GM23338 (cell line): ENCODE data around the gene NDC80. TPM values are rescaled to one million over a fixed set of nuclear protein-coding genes. Genes with fewer than 3 reads are reported as not detected.

Experiments used
- ATAC-seq: fragments of 200-7000 bp; cut with Tn5 transposase; 3 replicates; pipeline ENCODE4 v1.9.1; 2020
- DNase-seq: peaks from one replicate; pipeline ENCODE4 v3.0.0-alpha.2; 2015; ENCODE audit warnings: low spot score
- H2AFZ ChIP-seq: fragments of 200-600 bp; sonication (generic); 2 replicates; pipeline ENCODE4 v1.8.0; 2016; ENCODE audit warnings: antibody characterized with exemption, mild to moderate bottlenecking, moderate library complexity
- H3F3A ChIP-seq: fragments of 200-600 bp; sonication (generic); replicated peaks from 2 replicates; pipeline ENCODE4 v1.8.0; 2017; ENCODE audit warnings: antibody characterized with exemption, mixed run types, low read depth
- H3K27ac ChIP-seq: fragments of 200-600 bp; sonication (generic); 2 replicates; pipeline ENCODE4 v1.6.1; 2016; ENCODE audit warnings: low read depth
- H3K27me3 ChIP-seq: fragments of 200-600 bp; sonication (generic); 2 replicates; pipeline ENCODE4 v1.8.0; 2016; ENCODE audit warnings: mild to moderate bottlenecking, mixed run types, moderate library complexity; ENCODE audit not compliant: insufficient read depth
- H3K36me3 ChIP-seq: fragments of 200-600 bp; sonication (generic); 2 replicates; pipeline ENCODE4 v1.8.0; 2016; ENCODE audit warnings: mild to moderate bottlenecking; ENCODE audit not compliant: insufficient read depth
- H3K4me1 ChIP-seq: fragments of 200-600 bp; sonication (generic); 2 replicates; pipeline ENCODE4 v1.8.0; 2016; ENCODE audit warnings: mild to moderate bottlenecking, moderate library complexity; ENCODE audit not compliant: insufficient read depth
- H3K4me2 ChIP-seq: fragments of 200-600 bp; sonication (generic); 2 replicates; pipeline ENCODE4 v1.7.1; 2017; ENCODE audit warnings: mixed run types
- H3K4me3 ChIP-seq: fragments of 200-600 bp; sonication (generic); 2 replicates; pipeline ENCODE4 v1.6.1; 2016; ENCODE audit warnings: mixed run types
- H3K79me2 ChIP-seq: fragments of 200-600 bp; sonication (generic); replicated peaks from 2 replicates; pipeline ENCODE4 v1.8.0; 2017; ENCODE audit warnings: mild to moderate bottlenecking; ENCODE audit not compliant: insufficient read depth
- H3K9me2 ChIP-seq: fragments of 200-600 bp; sonication (generic); 2 replicates; pipeline ENCODE4 v1.8.0; 2017; ENCODE audit not compliant: insufficient read depth
- H4K20me1 ChIP-seq: fragments of 200-600 bp; sonication (generic); replicated peaks from 2 replicates; pipeline ENCODE4 v1.8.0; 2017; ENCODE audit warnings: mild to moderate bottlenecking; ENCODE audit not compliant: insufficient read depth
- H3K27ac Mint-ChIP-seq: 2 replicates; pipeline ENCODE4 v1.8.0; 2020; ENCODE audit warnings: inconsistent platforms, mild to moderate bottlenecking, moderate library complexity, mixed read lengths
- H3K27me3 Mint-ChIP-seq: 3 replicates; pipeline ENCODE4 v1.8.0; 2022; ENCODE audit warnings: low read depth, mild to moderate bottlenecking, moderate library complexity, mixed read lengths, inconsistent platforms; ENCODE audit not compliant: insufficient read depth, poor library complexity
- H3K36me3 Mint-ChIP-seq: 3 replicates; pipeline ENCODE4 v1.8.0; 2021; ENCODE audit warnings: low read depth, mild to moderate bottlenecking, inconsistent platforms, moderate library complexity, mixed read lengths
- H3K4me1 Mint-ChIP-seq: 3 replicates; pipeline ENCODE4 v1.8.0; 2020; ENCODE audit warnings: mild to moderate bottlenecking, inconsistent platforms, mixed read lengths
- H3K4me3 Mint-ChIP-seq: 3 replicates; pipeline ENCODE4 v1.8.0; 2021; ENCODE audit warnings: moderate library complexity, mild to moderate bottlenecking, inconsistent platforms, mixed read lengths
- H3K9me3 Mint-ChIP-seq: 3 replicates; pipeline ENCODE4 v1.8.0; 2020; ENCODE audit warnings: moderate library complexity, mild to moderate bottlenecking, inconsistent platforms, mixed read lengths
- EZH2 ChIP-seq: fragments of 200-600 bp; sonication (generic); IDR thresholded peaks from one replicate; pipeline ENCODE4 v1.8.0; 2017; ENCODE audit warnings: antibody characterized with exemption, mild to moderate bottlenecking, low read depth; ENCODE audit not compliant: unreplicated experiment
- POLR2AphosphoS5 ChIP-seq: IDR thresholded peaks from 2 replicates; pipeline ENCODE4 v1.6.1; 2016; ENCODE audit warnings: antibody characterized with exemption, low read depth
- ZNF331 ChIP-seq: fragments of 250-450 bp; sonication (Bioruptor Pico); IDR thresholded peaks from 2 replicates; pipeline ENCODE4 v1.5.0; 2020; ENCODE audit warnings: low read depth, mild to moderate bottlenecking, moderate library complexity
- polyA plus RNA-seq: library from polyadenylated mRNA; unstranded; fragments of >200 nt; fragmentation: Nextera tagmentation; extraction: Ambion mirVana; gene quantifications from 2 replicates; pipeline ENCODE4 v1.2.1, GENCODE V29; 2016
- total RNA-seq: library from RNA; depleted of rRNA; stranded (reverse); fragments of >200 nt; shearing (Covaris generic); gene quantifications from 2 replicates; pipeline ENCODE4 v1.2.3, GENCODE V29; 2014
- TF ChIP-seq, protein P1 (sequence below): fragments of 250-450 bp; sonication (Bioruptor Pico); IDR thresholded peaks from 2 replicates; pipeline ENCODE4 v1.5.0; 2020; ENCODE audit warnings: mild to moderate bottlenecking, moderate library complexity
- TF ChIP-seq, protein P2 (sequence below): IDR thresholded peaks from 2 replicates; pipeline ENCODE4 v1.6.1; 2016; ENCODE audit warnings: antibody characterized with exemption

The NDC80 gene
- total and polyA plus RNA-seq, 2 experiments from 2014 or later: 36.6 to 58.4 TPM

DNA sequence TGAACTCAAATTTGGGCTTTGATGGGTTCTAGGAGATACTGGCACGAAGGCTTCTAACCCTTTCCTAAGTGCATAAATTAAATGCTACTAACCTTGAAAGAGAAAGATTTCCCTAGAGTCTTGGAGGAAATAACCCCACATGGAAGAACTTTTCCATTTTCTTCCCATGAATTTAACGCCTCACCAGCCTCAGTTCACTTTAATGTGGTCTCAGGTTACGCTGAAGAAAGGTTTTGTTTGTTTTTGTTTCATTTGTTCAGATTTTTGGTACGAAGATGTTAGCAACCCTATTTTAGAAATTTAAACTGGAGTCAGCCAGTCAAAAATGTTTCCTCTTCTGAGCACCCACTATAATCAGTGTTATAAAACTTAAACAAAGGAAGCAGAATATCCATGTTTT, 30.8 kb upstream of the NDC80 start:
- Mint-ChIP-seq H3K27ac (no peak overlapping the region), H3K4me1 (peaks cover 6% of the 10 kb centered on the region; the same call in 2 of the 3 replicates), H3K27me3 (peaks cover under 1% of the 10 kb centered on the region), H3K9me3 (no peaks in the 10 kb centered on the region), H3K4me3 (no peak overlapping the region), H3K36me3 (no peaks in the 10 kb centered on the region)
- DNase-seq (no peak), ATAC-seq (no peak)
- Histone ChIP-seq H3K79me2 (no peaks in the 10 kb centered on the region), H3K36me3 (no peaks in the 10 kb centered on the region), H3K9me2 (no peaks in the 10 kb centered on the region), H3K4me1 (no peaks in the 10 kb centered on the region), H4K20me1 (no peaks in the 10 kb centered on the region), H3K4me3 (no peak overlapping the region), H3K27ac (no peak overlapping the region), H3K4me2 (no peak overlapping the region), H2AFZ (no peak overlapping the region), H3F3A (no peaks in the 10 kb centered on the region), H3K27me3 (no peaks in the 10 kb centered on the region)
- TF ChIP-seq ZNF331 (CRISPR knock-in tag): no peak
- no peak for TF ChIP-seq POLR2AphosphoS5
- TF ChIP-seq, protein P1, sequence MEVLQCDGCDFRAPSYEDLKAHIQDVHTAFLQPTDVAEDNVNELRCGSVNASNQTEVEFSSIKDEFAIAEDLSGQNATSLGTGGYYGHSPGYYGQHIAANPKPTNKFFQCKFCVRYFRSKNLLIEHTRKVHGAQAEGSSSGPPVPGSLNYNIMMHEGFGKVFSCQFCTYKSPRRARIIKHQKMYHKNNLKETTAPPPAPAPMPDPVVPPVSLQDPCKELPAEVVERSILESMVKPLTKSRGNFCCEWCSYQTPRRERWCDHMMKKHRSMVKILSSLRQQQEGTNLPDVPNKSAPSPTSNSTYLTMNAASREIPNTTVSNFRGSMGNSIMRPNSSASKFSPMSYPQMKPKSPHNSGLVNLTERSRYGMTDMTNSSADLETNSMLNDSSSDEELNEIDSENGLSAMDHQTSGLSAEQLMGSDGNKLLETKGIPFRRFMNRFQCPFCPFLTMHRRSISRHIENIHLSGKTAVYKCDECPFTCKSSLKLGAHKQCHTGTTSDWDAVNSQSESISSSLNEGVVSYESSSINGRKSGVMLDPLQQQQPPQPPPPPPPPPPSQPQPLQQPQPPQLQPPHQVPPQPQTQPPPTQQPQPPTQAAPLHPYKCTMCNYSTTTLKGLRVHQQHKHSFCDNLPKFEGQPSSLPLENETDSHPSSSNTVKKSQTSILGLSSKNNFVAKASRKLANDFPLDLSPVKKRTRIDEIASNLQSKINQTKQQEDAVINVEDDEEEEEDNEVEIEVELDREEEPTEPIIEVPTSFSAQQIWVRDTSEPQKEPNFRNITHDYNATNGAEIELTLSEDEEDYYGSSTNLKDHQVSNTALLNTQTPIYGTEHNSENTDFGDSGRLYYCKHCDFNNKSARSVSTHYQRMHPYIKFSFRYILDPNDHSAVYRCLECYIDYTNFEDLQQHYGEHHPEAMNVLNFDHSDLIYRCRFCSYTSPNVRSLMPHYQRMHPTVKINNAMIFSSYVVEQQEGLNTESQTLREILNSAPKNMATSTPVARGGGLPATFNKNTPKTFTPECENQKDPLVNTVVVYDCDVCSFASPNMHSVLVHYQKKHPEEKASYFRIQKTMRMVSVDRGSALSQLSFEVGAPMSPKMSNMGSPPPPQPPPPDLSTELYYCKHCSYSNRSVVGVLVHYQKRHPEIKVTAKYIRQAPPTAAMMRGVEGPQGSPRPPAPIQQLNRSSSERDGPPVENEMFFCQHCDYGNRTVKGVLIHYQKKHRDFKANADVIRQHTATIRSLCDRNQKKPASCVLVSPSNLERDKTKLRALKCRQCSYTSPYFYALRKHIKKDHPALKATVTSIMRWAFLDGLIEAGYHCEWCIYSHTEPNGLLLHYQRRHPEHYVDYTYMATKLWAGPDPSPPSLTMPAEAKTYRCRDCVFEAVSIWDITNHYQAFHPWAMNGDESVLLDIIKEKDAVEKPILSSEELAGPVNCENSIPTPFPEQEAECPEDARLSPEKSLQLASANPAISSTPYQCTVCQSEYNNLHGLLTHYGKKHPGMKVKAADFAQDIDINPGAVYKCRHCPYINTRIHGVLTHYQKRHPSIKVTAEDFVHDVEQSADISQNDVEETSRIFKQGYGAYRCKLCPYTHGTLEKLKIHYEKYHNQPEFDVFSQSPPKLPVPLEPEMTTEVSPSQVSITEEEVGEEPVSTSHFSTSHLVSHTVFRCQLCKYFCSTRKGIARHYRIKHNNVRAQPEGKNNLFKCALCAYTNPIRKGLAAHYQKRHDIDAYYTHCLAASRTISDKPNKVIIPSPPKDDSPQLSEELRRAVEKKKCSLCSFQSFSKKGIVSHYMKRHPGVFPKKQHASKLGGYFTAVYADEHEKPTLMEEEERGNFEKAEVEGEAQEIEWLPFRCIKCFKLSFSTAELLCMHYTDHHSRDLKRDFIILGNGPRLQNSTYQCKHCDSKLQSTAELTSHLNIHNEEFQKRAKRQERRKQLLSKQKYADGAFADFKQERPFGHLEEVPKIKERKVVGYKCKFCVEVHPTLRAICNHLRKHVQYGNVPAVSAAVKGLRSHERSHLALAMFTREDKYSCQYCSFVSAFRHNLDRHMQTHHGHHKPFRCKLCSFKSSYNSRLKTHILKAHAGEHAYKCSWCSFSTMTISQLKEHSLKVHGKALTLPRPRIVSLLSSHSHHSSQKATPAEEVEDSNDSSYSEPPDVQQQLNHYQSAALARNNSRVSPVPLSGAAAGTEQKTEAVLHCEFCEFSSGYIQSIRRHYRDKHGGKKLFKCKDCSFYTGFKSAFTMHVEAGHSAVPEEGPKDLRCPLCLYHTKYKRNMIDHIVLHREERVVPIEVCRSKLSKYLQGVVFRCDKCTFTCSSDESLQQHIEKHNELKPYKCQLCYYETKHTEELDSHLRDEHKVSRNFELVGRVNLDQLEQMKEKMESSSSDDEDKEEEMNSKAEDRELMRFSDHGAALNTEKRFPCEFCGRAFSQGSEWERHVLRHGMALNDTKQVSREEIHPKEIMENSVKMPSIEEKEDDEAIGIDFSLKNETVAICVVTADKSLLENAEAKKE: no peak
- no peak for TF ChIP-seq EZH2
- TF ChIP-seq, protein P2, sequence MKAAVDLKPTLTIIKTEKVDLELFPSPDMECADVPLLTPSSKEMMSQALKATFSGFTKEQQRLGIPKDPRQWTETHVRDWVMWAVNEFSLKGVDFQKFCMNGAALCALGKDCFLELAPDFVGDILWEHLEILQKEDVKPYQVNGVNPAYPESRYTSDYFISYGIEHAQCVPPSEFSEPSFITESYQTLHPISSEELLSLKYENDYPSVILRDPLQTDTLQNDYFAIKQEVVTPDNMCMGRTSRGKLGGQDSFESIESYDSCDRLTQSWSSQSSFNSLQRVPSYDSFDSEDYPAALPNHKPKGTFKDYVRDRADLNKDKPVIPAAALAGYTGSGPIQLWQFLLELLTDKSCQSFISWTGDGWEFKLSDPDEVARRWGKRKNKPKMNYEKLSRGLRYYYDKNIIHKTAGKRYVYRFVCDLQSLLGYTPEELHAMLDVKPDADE: no peak
